Measurements from ENCODE around the gene SRGAP2B.
"Not testable (repeated sequence)": the region's sequence is repeated elsewhere in the genome, so short reads cannot be mapped to it uniquely, and the experiment has no call there.

SRGAP2B gene

GRCh38 chr1:144930085-144930777 is 164.9 kb downstream of the SRGAP2B start:
- POLR2A ChIA-PET; CTCF ChIA-PET; DNase-seq (ENCODE audit: extremely low spot score): not testable (repeated sequence)

- CTCF ChIA-PET; DNase-seq (ENCODE audit: extremely low spot score); POLR2A ChIA-PET: not testable (repeated sequence)
Observed at GRCh38 chr1:144927292-144927691, 167.8 kb downstream of the SRGAP2B start.

GRCh38 chr1:144923640-144924039 is 171.5 kb downstream of the SRGAP2B start:
- DNase-seq (ENCODE audit: extremely low spot score); POLR2A ChIA-PET; CTCF ChIA-PET: not testable (repeated sequence)

- POLR2A ChIA-PET; CTCF ChIA-PET; DNase-seq (ENCODE audit: extremely low spot score): not testable (repeated sequence)
Observed at GRCh38 chr1:144922785-144923184, 172.3 kb downstream of the SRGAP2B start.

DNA sequence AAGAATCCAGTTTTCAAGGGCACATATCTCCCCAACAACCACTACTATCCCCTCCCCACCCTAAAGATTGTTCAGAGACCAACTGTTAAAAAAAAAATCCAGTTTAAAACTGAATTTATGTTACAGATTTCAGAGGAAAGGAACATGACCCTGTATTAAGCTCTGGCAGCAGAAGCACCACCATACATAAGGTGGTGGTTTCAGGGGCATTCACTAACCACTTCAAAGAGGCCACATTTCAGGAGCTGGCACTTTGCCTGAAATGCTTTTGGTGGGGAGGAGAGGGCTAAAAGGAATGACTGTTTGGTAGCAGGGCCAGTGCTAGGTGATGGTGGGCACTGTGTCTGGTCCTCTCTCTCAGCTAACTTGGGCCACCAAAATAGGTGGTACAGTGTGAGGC is 176.0 kb downstream of the SRGAP2B start:
- DNase-seq (ENCODE audit: extremely low spot score); CTCF ChIA-PET; POLR2A ChIA-PET: not testable (repeated sequence)

DNA sequence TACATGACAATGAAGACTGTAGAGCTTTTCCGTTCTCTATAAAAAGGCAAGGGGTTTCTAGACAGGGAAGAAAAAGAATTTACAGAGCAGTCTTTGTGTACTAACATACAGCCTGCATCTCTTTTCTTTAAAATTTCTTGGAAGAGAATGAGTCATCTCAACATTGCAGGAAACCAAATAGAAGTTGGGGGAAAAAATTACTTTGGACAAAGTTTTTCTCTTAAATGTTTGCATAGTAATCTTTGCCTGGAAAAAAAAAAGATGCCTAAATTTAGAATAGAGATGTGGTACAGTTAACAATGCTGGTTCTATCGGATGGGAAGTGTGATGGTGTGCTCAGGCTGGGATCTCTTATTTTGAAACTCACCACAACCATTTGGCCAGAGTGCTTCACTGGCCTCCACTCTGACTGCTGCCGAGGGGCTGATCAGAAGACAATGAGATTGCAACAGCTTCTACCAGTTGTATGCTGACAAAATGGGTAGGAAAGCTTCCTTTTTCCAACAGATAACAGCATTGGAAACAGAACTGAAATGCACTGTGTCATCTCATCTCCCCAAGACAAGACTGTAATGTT is 177.0 kb downstream of the SRGAP2B start:
- CTCF ChIA-PET; POLR2A ChIA-PET; DNase-seq (ENCODE audit: extremely low spot score): not testable (repeated sequence)

DNA sequence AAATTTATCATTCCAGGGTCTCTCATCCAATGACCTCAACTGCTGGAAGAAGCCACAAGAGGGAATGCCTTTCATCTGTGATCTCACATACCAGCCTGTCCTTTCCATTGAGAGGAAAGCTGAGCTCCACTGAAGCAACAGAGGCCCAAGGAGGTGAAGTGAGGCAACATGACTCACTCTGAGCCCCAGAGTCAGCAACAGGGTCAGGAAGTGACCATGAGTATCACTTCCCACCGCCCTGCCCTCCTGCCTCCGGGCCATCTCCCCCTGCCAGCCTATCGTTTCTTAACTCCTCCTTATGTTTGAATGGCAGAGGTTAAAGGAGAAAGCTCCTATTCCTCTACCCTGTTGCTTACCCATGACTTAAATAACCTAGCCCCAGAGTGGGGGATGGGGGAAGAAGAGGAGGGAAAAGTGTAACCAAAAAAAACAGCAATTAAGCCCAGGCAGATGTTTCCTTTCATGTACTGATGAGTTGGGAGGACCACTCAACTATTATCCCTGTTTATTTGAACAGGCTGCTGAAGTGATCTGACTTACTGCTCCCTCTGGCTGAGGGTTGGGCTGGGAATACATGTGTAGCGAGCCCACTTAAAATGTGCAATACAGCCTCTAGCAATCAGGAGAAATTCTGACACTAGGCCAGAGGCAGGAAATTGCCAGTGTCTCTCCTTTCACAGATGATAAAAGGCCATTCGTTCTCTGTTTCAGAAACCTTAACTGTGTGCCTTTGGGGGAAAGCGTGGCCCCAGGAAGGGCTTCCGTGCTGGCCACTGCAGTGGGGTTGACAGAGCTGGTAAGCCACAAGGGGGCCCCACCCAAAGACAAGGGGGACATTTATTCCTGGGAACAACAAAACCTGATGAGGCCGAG is 177.7 kb downstream of the SRGAP2B start:
- CTCF ChIA-PET; POLR2A ChIA-PET; DNase-seq (ENCODE audit: extremely low spot score): not testable (repeated sequence)

- DNase-seq (ENCODE audit: extremely low spot score); POLR2A ChIA-PET; CTCF ChIA-PET: not testable (repeated sequence)
Observed at GRCh38 chr1:144913977-144914734, 181.0 kb downstream of the SRGAP2B start.

DNA sequence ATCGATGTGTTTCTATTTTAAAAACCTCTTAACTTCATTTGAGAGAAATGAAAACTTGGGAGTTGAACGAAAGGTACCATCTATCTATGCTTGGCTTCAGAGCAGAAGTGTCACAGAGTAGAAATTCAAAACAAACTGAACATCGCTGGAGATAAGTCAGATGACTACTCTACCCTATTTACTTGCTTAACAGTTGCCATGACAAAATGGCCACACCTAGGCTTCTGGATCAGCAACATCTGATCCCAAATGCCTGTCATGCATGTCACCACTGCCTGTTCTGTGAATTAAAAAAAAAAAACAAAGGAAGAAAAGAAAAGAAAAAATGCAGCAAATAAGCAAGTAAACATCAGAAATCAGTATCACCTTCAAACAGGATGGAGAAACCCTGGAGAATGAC is 181.7 kb downstream of the SRGAP2B start:
- DNase-seq (ENCODE audit: extremely low spot score); CTCF ChIA-PET; POLR2A ChIA-PET: not testable (repeated sequence)

GRCh38 chr1:144910729-144911128 is 184.4 kb downstream of the SRGAP2B start:
- CTCF ChIA-PET; POLR2A ChIA-PET; DNase-seq (ENCODE audit: extremely low spot score): not testable (repeated sequence)

GRCh38 chr1:144900841-144901240 is 194.3 kb downstream of the SRGAP2B start:
- CTCF ChIA-PET; DNase-seq (ENCODE audit: extremely low spot score); POLR2A ChIA-PET: not testable (repeated sequence)

DNA sequence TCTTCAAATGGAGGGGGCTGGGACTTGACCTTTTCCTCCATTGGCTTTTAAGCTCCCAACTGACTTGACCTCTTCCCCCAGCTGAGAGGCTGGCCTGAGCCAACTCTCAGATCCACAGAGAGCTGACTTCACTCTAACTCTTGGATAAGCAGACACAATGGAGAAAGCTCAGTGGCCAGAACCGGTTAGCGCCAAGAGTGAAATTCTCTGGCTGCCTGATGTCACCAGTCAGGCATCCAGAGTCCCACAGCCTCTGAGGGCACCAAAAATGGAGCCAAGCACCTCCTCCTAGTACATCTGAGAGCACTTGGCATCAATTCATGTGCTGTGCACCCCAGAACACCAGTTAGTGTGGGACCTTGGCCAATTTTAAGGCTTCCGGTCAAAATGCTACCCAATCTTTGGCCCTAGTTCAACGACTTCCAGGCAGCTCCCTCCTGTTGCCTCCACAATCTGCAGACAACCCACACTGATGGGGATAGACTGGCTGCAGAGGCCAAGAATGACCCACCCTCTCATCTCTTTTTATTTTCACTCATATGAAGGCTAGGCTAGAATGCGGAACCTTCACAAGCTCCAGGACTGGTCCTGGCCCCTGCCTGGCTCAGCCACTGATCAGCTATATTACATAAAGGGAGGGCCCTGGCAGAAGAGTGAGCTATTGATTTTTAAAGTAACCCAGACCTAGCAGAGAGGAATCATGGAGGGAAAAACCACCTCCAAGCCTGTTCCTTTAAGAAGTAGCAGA is 200.5 kb downstream of the SRGAP2B start:
- POLR2A ChIA-PET; DNase-seq (ENCODE audit: extremely low spot score); CTCF ChIA-PET: not testable (repeated sequence)

DNA sequence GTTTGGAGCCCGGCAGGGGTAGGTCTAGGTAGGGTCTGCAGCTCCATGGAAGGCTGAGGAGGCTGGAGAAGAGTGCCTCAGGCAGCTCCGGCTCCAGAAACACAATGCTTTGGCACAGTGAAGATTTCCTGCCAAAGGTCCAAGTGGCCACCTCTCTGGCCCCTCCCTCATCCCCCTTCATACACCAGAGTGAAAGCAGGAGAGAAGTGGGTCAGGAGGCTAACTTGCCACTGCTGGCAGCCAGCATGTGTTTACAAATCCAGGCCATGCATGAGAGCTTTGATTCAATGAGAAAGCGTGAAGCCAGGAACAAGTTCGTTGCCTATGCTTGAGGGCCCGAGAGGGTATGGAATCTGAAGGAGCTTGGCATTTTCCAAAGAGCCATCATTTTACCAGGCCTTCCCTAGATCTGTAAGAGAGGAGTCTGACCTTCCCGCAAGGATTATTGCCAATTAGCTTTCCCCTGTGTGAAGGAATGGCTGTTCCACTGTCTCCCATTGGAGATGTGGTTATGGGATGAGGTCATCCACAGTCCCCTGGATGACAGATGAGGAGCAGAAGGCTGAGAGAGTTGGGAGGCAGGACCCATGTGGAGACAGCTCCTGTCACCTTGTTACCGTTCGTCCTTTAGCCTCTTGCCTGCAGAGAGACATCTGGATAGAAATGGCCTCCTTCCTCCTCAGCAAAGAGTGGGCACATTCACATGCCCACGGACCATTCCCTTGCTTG is 201.3 kb downstream of the SRGAP2B start:
- POLR2A ChIA-PET; DNase-seq (ENCODE audit: extremely low spot score); CTCF ChIA-PET: not testable (repeated sequence)

GRCh38 chr1:144893062-144893461 is 202.1 kb downstream of the SRGAP2B start:
- POLR2A ChIA-PET; DNase-seq (ENCODE audit: extremely low spot score); CTCF ChIA-PET: not testable (repeated sequence)

DNA sequence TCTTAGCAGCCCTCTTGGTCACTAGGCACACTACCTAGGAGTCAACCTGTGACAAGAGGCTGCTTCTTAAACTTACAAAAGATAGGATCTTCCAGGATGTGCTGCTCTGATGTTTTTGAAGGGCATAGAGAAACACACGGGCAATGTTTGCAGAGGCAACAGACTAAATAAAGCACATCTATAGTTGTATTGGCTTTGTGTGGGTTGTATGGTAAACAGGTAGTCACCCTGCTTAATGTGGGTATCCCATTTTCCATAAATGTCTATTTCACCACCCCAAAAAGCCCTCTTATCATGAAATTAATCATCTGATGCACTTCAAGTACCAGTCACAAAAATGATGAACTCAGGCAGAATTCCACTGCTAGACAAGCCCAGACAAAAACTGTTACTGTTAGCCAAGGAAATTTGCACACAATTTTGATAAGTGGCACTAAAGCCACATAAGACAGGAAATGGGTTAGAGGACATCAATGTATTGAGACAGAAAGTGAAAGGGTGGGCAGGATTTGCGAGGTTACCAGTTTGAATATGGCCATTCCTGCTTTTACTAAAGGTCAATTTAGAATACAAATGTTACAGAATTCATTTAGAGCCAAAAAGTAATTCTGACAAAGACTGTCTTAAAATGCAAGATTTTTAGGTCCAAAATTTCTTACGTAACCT is 205.5 kb downstream of the SRGAP2B start:
- CTCF ChIA-PET; POLR2A ChIA-PET; DNase-seq (ENCODE audit: extremely low spot score): not testable (repeated sequence)

GRCh38 chr1:144883022-144883421 is 212.1 kb downstream of the SRGAP2B start:
- CTCF ChIA-PET; POLR2A ChIA-PET; DNase-seq (ENCODE audit: extremely low spot score): not testable (repeated sequence)

GRCh38 chr1:144882343-144882742 is 212.8 kb downstream of the SRGAP2B start:
- DNase-seq (ENCODE audit: extremely low spot score); CTCF ChIA-PET; POLR2A ChIA-PET: not testable (repeated sequence)
